Measurements from ENCODE around the gene KLHL15.
A peak's percentile ranks its signal among the peaks of the same experiment; 100 is the strongest.

The KLHL15 gene

DNA sequence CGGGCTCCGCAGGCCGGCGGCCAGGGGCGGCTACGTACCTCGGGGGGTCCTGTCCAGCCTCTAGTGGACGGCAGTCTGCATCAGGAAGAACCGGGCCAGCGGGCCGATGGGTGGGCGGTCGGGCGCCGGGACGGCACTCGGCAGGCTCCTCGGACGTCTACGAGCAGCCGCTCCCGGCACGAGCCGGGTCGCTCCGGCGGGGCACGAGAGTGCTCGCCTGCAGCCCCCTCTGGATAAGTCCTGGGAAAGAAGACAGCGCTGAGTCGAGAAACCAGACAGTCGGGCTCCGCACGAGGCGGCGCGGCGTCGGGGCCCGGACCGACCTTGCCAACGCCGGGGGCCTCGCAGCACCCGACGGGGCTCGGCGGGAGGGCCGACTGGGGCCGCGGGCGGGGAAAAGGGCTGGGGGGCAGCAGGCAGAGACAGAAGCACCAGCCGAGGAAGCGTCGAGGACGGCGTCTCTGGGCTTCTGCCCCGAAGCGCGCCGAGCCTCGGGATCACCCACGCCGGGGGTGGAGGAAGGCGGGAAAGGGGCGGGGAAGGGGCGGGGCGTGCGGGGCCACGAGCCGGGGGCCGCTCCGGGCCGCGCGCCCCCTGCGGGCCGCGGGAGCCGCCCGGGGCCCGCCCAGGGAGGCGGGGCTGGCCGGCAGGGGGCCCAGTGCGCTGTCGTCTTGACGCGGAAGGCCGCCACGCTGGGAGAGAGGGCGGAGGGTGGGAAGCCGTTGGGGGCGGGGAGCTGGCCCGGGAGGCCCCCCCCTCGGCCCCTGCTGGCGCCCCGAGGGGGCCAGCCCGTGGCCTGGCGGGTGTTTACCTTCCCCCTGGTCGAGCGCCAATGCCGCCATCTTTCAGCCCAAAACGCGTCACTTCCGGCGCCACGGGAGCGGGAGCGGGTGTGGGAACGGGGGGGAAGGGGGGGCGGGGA is 1.9 kb downstream of the KLHL15 start:
- H3K4me3 ChIP-seq = peak overlapping the region; percentile 78
- peak overlapping the region; percentile 93 to 97 for H3K27ac ChIP-seq
- TF ChIP-seq, protein P1, sequence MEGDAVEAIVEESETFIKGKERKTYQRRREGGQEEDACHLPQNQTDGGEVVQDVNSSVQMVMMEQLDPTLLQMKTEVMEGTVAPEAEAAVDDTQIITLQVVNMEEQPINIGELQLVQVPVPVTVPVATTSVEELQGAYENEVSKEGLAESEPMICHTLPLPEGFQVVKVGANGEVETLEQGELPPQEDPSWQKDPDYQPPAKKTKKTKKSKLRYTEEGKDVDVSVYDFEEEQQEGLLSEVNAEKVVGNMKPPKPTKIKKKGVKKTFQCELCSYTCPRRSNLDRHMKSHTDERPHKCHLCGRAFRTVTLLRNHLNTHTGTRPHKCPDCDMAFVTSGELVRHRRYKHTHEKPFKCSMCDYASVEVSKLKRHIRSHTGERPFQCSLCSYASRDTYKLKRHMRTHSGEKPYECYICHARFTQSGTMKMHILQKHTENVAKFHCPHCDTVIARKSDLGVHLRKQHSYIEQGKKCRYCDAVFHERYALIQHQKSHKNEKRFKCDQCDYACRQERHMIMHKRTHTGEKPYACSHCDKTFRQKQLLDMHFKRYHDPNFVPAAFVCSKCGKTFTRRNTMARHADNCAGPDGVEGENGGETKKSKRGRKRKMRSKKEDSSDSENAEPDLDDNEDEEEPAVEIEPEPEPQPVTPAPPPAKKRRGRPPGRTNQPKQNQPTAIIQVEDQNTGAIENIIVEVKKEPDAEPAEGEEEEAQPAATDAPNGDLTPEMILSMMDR (IDR thresholded peaks at IDR 0.05) = no peak
- peak; percentile 88 for DNase-seq (ENCODE audit: low spot score)

DNA sequence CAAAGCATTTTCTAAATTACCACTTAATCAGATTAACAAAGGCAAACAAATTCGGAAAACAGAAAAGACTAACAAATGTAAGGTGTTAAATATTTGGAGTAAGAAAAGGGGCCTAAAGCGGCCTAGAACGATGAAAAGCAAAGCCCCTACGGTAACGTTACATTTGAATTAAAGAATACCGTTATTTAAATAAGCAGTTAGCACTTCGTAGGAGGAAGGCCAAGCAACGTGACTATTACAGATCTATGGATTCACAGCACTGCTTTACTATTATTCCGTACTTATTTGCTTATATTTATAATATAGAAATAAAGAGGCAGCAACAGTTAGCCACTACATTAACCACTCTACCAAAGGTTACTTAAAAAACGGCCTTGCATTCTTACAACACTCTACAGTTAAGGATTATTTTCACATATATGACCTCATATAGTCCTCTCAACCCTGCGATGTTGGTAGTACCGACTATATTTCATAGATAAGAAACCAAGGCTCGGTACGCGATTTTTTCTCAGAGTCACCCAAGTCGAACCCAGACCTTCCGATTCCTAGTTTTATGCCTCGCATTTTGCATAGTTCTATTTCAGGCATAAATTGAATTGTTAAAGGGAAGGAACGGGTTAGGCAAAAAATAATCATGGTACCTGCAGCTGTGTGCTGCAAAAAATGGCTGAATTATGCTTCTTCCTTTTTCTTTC is 2.9 kb downstream of the KLHL15 start:
- H3K4me3 ChIP-seq = peak overlapping the region; percentile 78
- peak overlapping the region; percentile 93 to 97 for H3K27ac ChIP-seq
- DNase-seq (ENCODE audit: low spot score) = no peak
- TF ChIP-seq, protein P1 (IDR thresholded peaks at IDR 0.05) = no peak

DNA sequence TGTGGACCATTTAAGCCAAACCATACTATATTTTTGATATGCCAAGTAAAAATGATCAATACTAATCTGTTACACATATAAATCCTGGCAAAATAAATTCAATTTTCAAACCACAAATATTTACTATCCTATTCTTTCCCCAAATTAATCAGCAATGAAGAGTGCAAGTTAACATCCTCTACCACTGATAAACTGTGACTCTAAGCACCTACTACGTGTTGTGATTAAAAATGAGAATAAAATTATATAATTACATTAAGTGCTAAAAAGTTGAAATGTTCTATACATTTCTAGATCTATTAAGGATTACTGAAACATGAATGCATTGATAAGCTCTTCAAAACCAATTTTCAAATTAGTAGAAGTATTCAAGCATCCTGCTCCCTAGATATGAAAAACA is 3.4 kb downstream of the KLHL15 start:
- TF ChIP-seq, protein P1 (IDR thresholded peaks at IDR 0.05) = no peak
- H3K27ac ChIP-seq = no peak overlapping the region
- DNase-seq (ENCODE audit: low spot score) = no peak
- H3K4me3 ChIP-seq = peak overlapping the region; percentile 78

DNA sequence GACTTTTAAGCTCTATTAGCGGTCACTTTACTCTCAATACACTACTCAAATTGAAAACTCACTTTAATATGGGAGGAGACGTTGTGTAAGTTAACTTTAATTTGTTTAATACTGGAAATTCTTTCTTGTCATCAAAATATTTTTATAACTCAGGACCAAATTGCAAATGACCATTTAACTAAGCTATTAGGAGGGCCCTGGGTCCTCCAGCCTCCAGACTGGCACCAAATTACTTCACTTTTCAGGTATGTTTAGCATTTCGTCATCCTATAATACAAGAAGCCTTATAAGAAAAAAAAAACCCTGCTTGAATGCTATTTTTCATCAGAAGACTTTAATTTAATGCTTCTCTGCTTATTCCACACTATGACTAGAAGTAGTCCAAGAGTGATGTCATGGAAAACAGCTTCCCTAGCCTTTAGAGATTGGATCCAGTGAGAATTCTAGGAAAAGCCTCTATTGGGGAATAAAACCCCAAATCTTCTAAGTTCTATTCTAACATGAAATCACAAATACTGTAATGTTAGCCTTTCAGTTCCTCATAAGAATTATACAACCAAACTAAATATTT is 6.6 kb downstream of the KLHL15 start:
- Histone ChIP-seq H3K4me3 (no peak overlapping the region), H3K27ac (peak overlapping the region in 1 of 2 donors; percentile 27)
- no peak for DNase-seq (ENCODE audit: low spot score)
- TF ChIP-seq, protein P1 (IDR thresholded peaks at IDR 0.05) = no peak

DNA sequence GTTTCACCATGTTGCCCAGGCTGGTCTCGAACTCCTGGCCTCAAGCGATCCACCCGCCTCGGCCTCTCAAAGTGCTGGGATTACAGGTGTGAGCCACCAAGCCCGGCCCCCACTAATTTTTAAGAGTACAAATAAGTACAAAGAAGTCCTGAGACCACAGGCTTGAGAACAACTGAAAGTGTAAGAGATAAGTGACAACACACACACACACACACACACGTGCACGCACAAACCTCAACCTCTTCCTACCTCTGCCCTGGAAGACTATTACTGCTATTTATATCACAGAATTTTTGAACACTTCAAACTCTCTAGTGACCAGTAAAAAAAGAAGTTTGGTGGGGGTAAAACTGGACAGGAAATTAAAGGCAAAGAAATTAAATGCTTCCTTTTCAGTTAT is 7.5 kb downstream of the KLHL15 start:
- DNase-seq (ENCODE audit: low spot score) = no peak
- H3K27ac ChIP-seq = no peak overlapping the region
- TF ChIP-seq, protein P1 (IDR thresholded peaks at IDR 0.05) = no peak
- H3K4me3 ChIP-seq = no peak overlapping the region

DNA sequence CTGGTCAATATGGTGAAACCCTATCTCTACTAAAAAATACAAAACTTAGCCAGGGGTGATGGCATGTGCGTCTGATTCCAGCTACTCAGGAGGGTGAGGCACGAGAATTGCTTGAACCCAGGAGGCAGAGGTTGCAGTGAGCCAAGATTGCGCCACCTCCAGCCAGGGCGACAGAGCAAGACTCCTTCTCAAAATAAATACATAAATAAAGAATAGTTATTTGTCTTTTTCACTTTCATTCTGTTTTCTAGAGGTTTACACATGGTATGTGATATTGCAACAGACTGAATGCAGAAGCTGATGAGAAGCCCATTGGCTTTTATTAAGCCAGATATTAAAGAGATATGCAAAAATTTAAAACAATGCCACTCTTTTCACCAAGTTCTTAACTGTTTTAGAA is 8.2 kb downstream of the KLHL15 start:
- Histone ChIP-seq H3K4me3 (no peak overlapping the region), H3K27ac (no peak overlapping the region)
- TF ChIP-seq, protein P1 (IDR thresholded peaks at IDR 0.05) = no peak
- DNase-seq (ENCODE audit: low spot score) = no peak

Data from coronary artery (tissue), 2 donors.